Measurements from ENCODE around the gene LCE1A.

Gene LCE1A

GRCh38 chr1:152860129-152860528 lies 32.9 kb downstream of the LCE1A start:
- TF ChIP-seq ZFP30 (CRISPR knock-in tag; IDR thresholded peaks at IDR 0.05): no peak
- TF ChIP-seq PATZ1 (CRISPR knock-in tag; IDR thresholded peaks at IDR 0.05; ENCODE audit: borderline replicate concordance): no peak
- TF ChIP-seq ZNF8 (CRISPR knock-in tag; IDR thresholded peaks at IDR 0.05): no peak
- TF ChIP-seq ISL1 (CRISPR knock-in tag; IDR thresholded peaks at IDR 0.05): no peak
- no peak for TF ChIP-seq ARNTL (CRISPR knock-in tag; IDR thresholded peaks at IDR 0.05; ENCODE audit: borderline replicate concordance, low read depth)
- TF ChIP-seq ZNF70 (CRISPR knock-in tag; IDR thresholded peaks at IDR 0.05): no peak
- no peak for TF ChIP-seq ZNF565 (CRISPR knock-in tag; conservative IDR thresholded peaks at IDR 0.05; ENCODE audit: low read depth)
- no peak for TF ChIP-seq TSHZ2 (CRISPR knock-in tag; IDR thresholded peaks at IDR 0.05)
- TF ChIP-seq TCF4 (CRISPR knock-in tag; IDR thresholded peaks at IDR 0.05; ENCODE audit: borderline replicate concordance): no peak
- no peak for TF ChIP-seq ZFP3 (CRISPR knock-in tag; IDR thresholded peaks at IDR 0.05)
- no peak for TF ChIP-seq TOX (CRISPR knock-in tag; IDR thresholded peaks at IDR 0.05; ENCODE audit: borderline replicate concordance)
- TF ChIP-seq RARB (CRISPR knock-in tag; IDR thresholded peaks at IDR 0.05): no peak
- TF ChIP-seq GLIS3 (CRISPR knock-in tag; IDR thresholded peaks at IDR 0.05): no peak
- no peak for TF ChIP-seq OSR1 (CRISPR knock-in tag; IDR thresholded peaks at IDR 0.05)
- TF ChIP-seq, protein P1, sequence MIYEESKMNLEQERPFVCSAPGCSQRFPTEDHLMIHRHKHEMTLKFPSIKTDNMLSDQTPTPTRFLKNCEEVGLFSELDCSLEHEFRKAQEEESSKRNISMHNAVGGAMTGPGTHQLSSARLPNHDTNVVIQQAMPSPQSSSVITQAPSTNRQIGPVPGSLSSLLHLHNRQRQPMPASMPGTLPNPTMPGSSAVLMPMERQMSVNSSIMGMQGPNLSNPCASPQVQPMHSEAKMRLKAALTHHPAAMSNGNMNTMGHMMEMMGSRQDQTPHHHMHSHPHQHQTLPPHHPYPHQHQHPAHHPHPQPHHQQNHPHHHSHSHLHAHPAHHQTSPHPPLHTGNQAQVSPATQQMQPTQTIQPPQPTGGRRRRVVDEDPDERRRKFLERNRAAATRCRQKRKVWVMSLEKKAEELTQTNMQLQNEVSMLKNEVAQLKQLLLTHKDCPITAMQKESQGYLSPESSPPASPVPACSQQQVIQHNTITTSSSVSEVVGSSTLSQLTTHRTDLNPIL (CRISPR knock-in tag; IDR thresholded peaks at IDR 0.05; ENCODE audit: low read depth): no peak
- TF ChIP-seq, protein P2, sequence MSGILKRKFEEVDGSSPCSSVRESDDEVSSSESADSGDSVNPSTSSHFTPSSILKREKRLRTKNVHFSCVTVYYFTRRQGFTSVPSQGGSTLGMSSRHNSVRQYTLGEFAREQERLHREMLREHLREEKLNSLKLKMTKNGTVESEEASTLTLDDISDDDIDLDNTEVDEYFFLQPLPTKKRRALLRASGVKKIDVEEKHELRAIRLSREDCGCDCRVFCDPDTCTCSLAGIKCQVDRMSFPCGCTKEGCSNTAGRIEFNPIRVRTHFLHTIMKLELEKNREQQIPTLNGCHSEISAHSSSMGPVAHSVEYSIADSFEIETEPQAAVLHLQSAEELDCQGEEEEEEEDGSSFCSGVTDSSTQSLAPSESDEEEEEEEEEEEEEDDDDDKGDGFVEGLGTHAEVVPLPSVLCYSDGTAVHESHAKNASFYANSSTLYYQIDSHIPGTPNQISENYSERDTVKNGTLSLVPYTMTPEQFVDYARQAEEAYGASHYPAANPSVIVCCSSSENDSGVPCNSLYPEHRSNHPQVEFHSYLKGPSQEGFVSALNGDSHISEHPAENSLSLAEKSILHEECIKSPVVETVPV (CRISPR knock-in tag; IDR thresholded peaks at IDR 0.05): no peak
- TF ChIP-seq ZC3H10 (CRISPR knock-in tag; IDR thresholded peaks at IDR 0.05): no peak
- TF ChIP-seq SNAI2 (CRISPR knock-in tag; IDR thresholded peaks at IDR 0.05): no peak
- no peak for TF ChIP-seq PPARA (CRISPR knock-in tag; IDR thresholded peaks at IDR 0.05; ENCODE audit: borderline replicate concordance)
- no peak for ATAC-seq

GRCh38 chr1:152861374-152861773 lies 34.1 kb downstream of the LCE1A start:
- ATAC-seq: no peak

More at GRCh38 chr1:152861374-152861773, 34.1 kb downstream of the LCE1A start:
- TF ChIP-seq TSHZ2 (CRISPR knock-in tag; IDR thresholded peaks at IDR 0.05): no peak

Data from SK-N-SH treated with all-trans-retinoic acid at 6 μM for 48 hours (cell line).